Ishikawa (cell line): ENCODE results near the gene PRMT7.

Experiments used
- CEBPB ChIP-seq: IDR thresholded peaks from 2 replicates; pipeline ENCODE4 v1.6.1; 2012
- CREB1 ChIP-seq: IDR thresholded peaks from 2 replicates; pipeline ENCODE4 v1.6.1; 2012; ENCODE audit warnings: low read depth
- EGR1 ChIP-seq: IDR thresholded peaks from 2 replicates; pipeline ENCODE4 v1.6.1; 2012
- EP300 ChIP-seq: IDR thresholded peaks from 2 replicates; pipeline ENCODE4 v1.6.1; 2012; ENCODE audit warnings: borderline replicate concordance
- FOXM1 ChIP-seq: IDR thresholded peaks from 2 replicates; pipeline ENCODE4 v1.6.1; 2012; ENCODE audit warnings: low read depth, borderline replicate concordance
- MAX ChIP-seq: IDR thresholded peaks from 2 replicates; pipeline ENCODE4 v1.6.1; 2012
- NFIC ChIP-seq: IDR thresholded peaks from 2 replicates; pipeline ENCODE4 v1.6.1; 2012
- RAD21 ChIP-seq: IDR thresholded peaks from 2 replicates; pipeline ENCODE4 v1.6.1; 2012; ENCODE audit warnings: low read depth
- REST ChIP-seq: IDR thresholded peaks from 2 replicates; pipeline ENCODE4 v1.6.1; 2012; ENCODE audit warnings: low read depth, mild to moderate bottlenecking
- TAF1 ChIP-seq: IDR thresholded peaks from 2 replicates; pipeline ENCODE4 v1.6.1; 2012; ENCODE audit warnings: low read depth, mild to moderate bottlenecking
- TCF12 ChIP-seq: IDR thresholded peaks from 2 replicates; pipeline ENCODE4 v1.6.1; 2012; ENCODE audit warnings: low read depth
- TEAD4 ChIP-seq: IDR thresholded peaks from 2 replicates; pipeline ENCODE4 v1.6.1; 2012
- USF1 ChIP-seq: IDR thresholded peaks from 2 replicates; pipeline ENCODE4 v1.6.1; 2012
- YY1 ChIP-seq: IDR thresholded peaks from 2 replicates; pipeline ENCODE4 v1.6.1; 2012; ENCODE audit warnings: low read depth
- ZBTB7A ChIP-seq: IDR thresholded peaks from 2 replicates; pipeline ENCODE4 v1.6.1; 2012; ENCODE audit warnings: low read depth

The PRMT7 gene

GRCh38 chr16:68377221-68377620 is 66.4 kb downstream of the PRMT7 start:
- TF ChIP-seq YY1 (no peak), EP300 (no peak)

- TF ChIP-seq YY1: no peak
- no peak for TF ChIP-seq USF1
- TF ChIP-seq NFIC: no peak
- no peak for TF ChIP-seq TEAD4
- TF ChIP-seq FOXM1: no peak
- no peak for TF ChIP-seq REST
- no peak for TF ChIP-seq CREB1
- TF ChIP-seq EP300: no peak
- TF ChIP-seq TCF12: no peak
- no peak for TF ChIP-seq MAX
- TF ChIP-seq CEBPB: no peak
- no peak for TF ChIP-seq EGR1
These were observed 67.0 kb downstream of the PRMT7 start for GRCh38 chr16:68377667-68378393.

GRCh38 chr16:68378436-68379415 is 67.9 kb downstream of the PRMT7 start:
- TF ChIP-seq CREB1 (no peak), RAD21 (no peak), EP300 (no peak), EGR1 (no peak), ZBTB7A (no peak), TEAD4 (no peak), FOXM1 (no peak), MAX (no peak), TCF12 (no peak), TAF1 (no peak), REST (no peak), USF1 (no peak), YY1 (no peak), CEBPB (no peak), NFIC (no peak)

GRCh38 chr16:68379472-68380347 is 68.9 kb downstream of the PRMT7 start:
- no peak for TF ChIP-seq EP300
- no peak for TF ChIP-seq TEAD4
- TF ChIP-seq YY1: no peak
- no peak for TF ChIP-seq TAF1
- TF ChIP-seq FOXM1: no peak
- no peak for TF ChIP-seq USF1
- TF ChIP-seq RAD21: no peak
- no peak for TF ChIP-seq ZBTB7A
- no peak for TF ChIP-seq MAX
- TF ChIP-seq CEBPB: no peak
- no peak for TF ChIP-seq TCF12
- no peak for TF ChIP-seq NFIC
- no peak for TF ChIP-seq REST
- TF ChIP-seq CREB1: no peak
- TF ChIP-seq EGR1: no peak
